Measurements from ENCODE around the gene MYOM3.
A peak's percentile ranks its signal among the peaks of the same experiment; 100 is the strongest.

The MYOM3 gene

DNA sequence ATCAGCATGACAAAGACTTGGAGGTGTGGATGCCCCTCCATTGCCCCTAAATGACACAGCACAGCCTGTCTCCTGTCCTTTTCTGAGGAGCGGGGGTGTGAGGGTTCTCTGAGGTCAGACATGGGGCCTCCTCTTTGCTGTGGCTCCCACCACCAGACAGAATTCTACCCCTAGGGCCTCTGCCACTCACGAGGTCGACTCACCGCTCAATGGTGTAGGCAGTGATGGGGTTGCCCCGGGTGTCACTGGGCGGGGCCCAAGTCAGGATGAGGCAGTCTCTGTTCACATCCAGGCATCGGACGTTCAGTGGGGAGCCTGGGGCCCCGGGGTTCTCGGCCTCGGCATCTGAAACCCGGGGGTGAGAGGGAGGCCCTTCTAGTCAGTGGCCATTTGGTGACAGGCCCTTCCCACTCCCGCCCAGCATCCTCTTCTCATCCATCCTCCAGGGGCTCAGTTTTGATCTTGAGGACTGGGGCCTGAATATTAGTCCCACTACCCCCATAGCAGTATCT lies 19.9 kb downstream of the MYOM3 start:
- no peaks in the 10 kb centered on the region for H3K9me3 Mint-ChIP-seq
- no peak for DNase-seq
- peaks cover 46% of the 10 kb centered on the region for H3K4me1 Mint-ChIP-seq
- peaks cover 4% of the 10 kb centered on the region for H3K27me3 Mint-ChIP-seq (ENCODE audit: low read depth, poor library complexity)
- no peaks in the 10 kb centered on the region for H3K36me3 Mint-ChIP-seq (ENCODE audit: low read depth)
- H3K27ac Mint-ChIP-seq = no peak overlapping the region
- TF ChIP-seq, protein P1, sequence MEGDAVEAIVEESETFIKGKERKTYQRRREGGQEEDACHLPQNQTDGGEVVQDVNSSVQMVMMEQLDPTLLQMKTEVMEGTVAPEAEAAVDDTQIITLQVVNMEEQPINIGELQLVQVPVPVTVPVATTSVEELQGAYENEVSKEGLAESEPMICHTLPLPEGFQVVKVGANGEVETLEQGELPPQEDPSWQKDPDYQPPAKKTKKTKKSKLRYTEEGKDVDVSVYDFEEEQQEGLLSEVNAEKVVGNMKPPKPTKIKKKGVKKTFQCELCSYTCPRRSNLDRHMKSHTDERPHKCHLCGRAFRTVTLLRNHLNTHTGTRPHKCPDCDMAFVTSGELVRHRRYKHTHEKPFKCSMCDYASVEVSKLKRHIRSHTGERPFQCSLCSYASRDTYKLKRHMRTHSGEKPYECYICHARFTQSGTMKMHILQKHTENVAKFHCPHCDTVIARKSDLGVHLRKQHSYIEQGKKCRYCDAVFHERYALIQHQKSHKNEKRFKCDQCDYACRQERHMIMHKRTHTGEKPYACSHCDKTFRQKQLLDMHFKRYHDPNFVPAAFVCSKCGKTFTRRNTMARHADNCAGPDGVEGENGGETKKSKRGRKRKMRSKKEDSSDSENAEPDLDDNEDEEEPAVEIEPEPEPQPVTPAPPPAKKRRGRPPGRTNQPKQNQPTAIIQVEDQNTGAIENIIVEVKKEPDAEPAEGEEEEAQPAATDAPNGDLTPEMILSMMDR (IDR thresholded peaks at IDR 0.05) = no peak
- no peak overlapping the region for H3K4me3 Mint-ChIP-seq

DNA sequence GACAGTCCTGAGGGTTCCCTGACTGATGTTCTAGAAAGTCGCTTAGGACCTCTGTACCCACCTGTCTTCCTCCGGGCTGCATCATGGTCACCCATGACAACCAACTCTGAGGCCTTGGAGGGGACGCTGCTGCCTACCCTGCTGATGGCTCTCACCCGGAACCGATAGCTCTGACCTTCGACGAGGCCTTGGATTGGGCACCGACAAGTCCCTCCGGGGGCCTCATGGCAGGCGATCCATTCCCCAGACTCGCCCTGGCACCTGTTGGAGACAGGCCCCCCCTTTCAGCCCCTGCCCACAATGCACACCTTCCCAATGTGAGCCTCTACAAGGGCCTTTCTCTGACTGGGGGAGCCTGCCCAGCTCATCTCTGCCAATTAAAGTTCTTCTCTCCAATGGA lies 21.2 kb downstream of the MYOM3 start:
- DNase-seq = no peak

DNA sequence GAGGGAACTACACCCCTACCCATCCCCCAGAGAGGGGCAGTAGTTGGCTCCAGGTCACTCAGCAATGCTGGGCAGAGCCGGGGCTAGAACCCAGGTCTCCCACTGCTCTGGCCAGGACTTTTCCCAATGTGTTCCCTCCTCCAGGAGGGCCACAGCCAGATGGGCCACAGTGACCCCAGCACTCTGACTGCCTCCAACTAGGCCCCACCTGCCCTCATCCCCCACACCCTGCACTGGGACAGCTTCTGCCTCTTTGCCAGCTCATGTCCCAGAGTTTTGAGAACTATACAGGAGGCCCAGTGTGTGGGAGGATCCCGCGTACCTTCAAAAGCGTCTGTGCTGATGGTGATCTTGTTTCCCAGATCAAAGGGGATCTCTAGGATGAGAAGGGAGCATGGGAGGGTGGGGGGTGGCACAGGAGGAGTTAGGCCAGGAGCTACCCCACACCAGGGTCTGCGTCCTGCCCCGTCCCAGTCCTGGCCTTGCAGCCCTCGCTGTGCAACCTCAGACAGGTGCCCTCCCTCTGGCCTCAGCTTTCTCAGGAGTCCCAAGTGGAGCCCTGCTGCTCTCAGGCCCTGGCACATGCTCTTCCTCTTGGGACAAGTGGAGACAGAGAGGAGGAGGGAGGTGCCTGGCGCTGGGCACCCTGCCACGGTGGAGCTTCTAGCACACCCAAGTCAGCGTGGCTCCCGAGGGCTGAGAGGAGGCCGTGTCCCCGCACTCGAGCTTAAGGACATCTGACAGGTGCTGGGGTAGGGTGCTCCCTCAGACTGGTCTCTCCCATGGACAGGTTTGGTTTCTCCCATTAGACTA lies 22.0 kb downstream of the MYOM3 start:
- H3K27ac Mint-ChIP-seq = no peak overlapping the region

More for the DNA sequence above, 21.2 kb downstream of the MYOM3 start:
- Mint-ChIP-seq H3K36me3 (ENCODE audit: low read depth) (no peaks in the 10 kb centered on the region), H3K9me3 (no peaks in the 10 kb centered on the region), H3K4me3 (no peak overlapping the region), H3K27me3 (ENCODE audit: low read depth, poor library complexity) (peaks cover 5% of the 10 kb centered on the region), H3K27ac (no peak overlapping the region), H3K4me1 (peaks cover 43% of the 10 kb centered on the region)
- TF ChIP-seq, protein P1 (IDR thresholded peaks at IDR 0.05) = no peak

DNA sequence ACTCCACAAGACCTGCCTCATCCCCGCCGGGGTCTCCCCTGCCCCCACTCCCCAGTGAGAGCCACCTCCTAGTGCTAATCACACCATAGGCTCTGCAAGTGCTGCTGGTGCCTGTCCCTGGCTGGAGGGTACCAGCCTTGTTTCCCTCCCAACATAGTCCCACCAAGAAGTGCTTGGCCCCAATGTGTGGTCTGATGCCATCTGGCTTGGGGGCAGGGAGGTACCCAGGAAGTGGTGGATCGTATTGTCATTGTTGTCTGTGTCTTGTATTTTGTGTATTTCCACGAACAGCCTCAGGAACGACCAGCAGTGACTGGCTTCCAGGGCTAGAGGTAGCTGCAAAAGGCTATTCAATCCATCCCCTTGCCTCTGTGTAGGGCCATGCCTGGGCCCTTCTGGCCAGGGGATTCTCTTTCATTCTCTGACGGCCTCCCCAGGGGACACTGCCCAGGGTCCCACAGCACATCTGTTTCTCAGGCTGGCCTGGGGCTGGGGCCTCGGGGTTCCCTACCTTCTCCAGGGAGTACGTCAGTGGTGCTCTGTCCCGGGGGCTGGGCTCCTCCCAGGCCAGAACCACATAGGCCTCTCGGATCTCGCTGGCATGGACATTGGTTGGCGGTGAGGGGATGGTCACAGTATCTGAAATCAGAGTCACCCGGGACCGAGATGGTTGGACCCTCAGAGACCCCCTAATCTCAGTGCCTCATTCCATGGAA lies 22.8 kb downstream of the MYOM3 start:
- Mint-ChIP-seq H3K27me3 (ENCODE audit: low read depth, poor library complexity) (peaks cover 7% of the 10 kb centered on the region), H3K27ac (peak overlapping the region; percentile 49), H3K4me1 (peaks cover 38% of the 10 kb centered on the region), H3K36me3 (ENCODE audit: low read depth) (no peaks in the 10 kb centered on the region), H3K9me3 (no peaks in the 10 kb centered on the region), H3K4me3 (no peak overlapping the region)
- no peak for DNase-seq
- TF ChIP-seq, protein P1 (IDR thresholded peaks at IDR 0.05) = no peak

More for the DNA sequence above, 22.0 kb downstream of the MYOM3 start:
- Mint-ChIP-seq H3K36me3 (ENCODE audit: low read depth) (no peaks in the 10 kb centered on the region), H3K4me3 (no peak overlapping the region), H3K9me3 (no peaks in the 10 kb centered on the region), H3K4me1 (peaks cover 42% of the 10 kb centered on the region), H3K27me3 (ENCODE audit: low read depth, poor library complexity) (peaks cover 7% of the 10 kb centered on the region)
- TF ChIP-seq, protein P1 (IDR thresholded peaks at IDR 0.05) = no peak
- DNase-seq = no peak

DNA sequence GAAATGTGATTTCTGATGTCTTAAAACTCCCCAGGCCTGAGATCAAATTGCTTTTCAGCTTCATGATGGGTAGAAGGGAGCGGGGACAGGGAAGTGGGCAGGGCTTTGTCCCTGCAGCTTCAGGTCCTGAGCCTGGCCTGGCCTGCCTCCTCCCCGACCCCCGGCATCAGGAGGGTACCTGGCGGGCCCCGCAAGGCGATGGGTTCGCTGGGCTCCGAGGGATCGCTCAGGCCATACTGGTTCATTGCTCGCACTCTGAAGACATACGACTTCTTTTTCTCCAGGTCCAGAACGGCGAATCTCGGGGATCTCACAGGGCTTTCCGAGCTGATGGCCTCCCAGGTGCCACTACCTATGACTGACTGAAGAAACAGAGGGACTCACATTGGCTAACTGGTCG lies 25.5 kb downstream of the MYOM3 start:
- no peak overlapping the region for H3K4me3 Mint-ChIP-seq
- H3K27ac Mint-ChIP-seq = no peak overlapping the region
- no peaks in the 10 kb centered on the region for H3K9me3 Mint-ChIP-seq
- H3K36me3 Mint-ChIP-seq (ENCODE audit: low read depth) = no peaks in the 10 kb centered on the region
- peaks cover 27% of the 10 kb centered on the region for H3K4me1 Mint-ChIP-seq
- no peak for DNase-seq
- H3K27me3 Mint-ChIP-seq (ENCODE audit: low read depth, poor library complexity) = peaks cover 10% of the 10 kb centered on the region
- TF ChIP-seq, protein P1 (IDR thresholded peaks at IDR 0.05) = no peak

Data from nephron progenitor cell (in vitro differentiated cells).